ENCODE results near the gene TP53I11. TPM values are rescaled to one million over a fixed set of nuclear protein-coding genes. Genes with fewer than 3 reads are reported as not detected.

Gene TP53I11
- total and polyA plus RNA-seq, 9 of the 15 experiments (the other 6 are each of a cell fraction or from before 2014, with no cell fraction given): 0.14 to 2.5 (median 1.2) TPM; not detected in 2

- no peak for DNase-seq (ENCODE audit: extremely low read depth in 1 of 4, low spot score in 3 of 4)
Observed at GRCh38 chr11:44983786-44984185, 33.1 kb upstream of the TP53I11 start.

DNA sequence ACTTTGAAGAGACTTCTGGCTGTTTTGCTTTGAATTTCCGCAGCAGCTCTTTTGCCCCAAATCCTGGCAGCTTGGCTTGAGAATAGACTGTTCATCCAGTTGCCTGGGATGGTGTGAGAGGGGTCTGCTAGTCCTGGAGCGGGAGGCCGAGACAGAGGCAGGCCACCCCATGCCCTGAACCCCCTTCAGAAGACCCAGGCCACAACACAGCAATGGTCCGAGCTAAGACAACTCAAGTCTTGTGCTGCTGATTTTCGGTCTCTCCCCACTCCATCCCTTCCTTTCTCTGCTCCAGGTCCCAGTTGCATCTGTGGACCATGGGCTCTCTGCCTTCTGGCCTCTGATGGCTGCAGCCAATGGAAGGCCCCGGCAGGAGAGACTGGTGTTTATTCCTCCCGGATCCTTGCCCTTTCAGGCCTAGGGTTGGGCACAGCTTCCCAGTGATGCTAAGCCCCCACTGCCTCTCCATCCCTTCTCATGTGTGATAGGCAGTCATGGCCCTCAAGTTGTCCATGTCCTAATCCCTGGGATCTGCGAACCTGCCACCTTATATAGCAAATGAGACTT is 31.9 kb upstream of the TP53I11 start:
- H3K27ac ChIP-seq (ENCODE audit: extremely low read depth, low read depth, low read length): no peak overlapping the region
- ChIA-PET POLR2A (no interaction called here), CTCF (ENCODE audit: low intra/inter-chr PET ratio) (no interaction called here)
- no peaks in the 10 kb centered on the region for H3K79me2 ChIP-seq (ENCODE audit: control insufficient read depth, insufficient read depth, low read length)
- BruUV-seq (replicated peaks): no TSS peak
- no peak for FAIRE-seq
- peaks cover under 1% of the 10 kb centered on the region; the same call in 1 of the 2 replicates for H4K20me1 ChIP-seq (replicated peaks; ENCODE audit: control insufficient read depth, insufficient read depth, low read length)
- H3K9ac ChIP-seq (ENCODE audit: insufficient read depth in 1 of 2, low read depth in 2 of 2, low read length in 2 of 2): no peak overlapping the region
- H3K4me1 ChIP-seq (replicated peaks in 1 of 2; ENCODE audit: control insufficient read depth in 2 of 2, insufficient read depth in 2 of 2, low read length in 2 of 2): no peaks in the 10 kb centered on the region
- no peak for ATAC-seq
- peaks cover 0 to 45% of the 10 kb centered on the region in 2 experiments; a peak in 4 of 5 replicates for H3K27me3 ChIP-seq (ENCODE audit: control insufficient read depth in 2 of 2, insufficient read depth in 2 of 2, low read length in 2 of 2)
- no peak overlapping the region for H3K4me2 ChIP-seq (ENCODE audit: insufficient read depth, low read length)
- no peaks in the 10 kb centered on the region for H3K9me1 ChIP-seq (ENCODE audit: control insufficient read depth, insufficient read depth, low read length)
- no peaks in the 10 kb centered on the region for H3K9me3 ChIP-seq (replicated peaks; ENCODE audit: control insufficient read depth, insufficient read depth, low read depth, low read length)
- no peak for DNase-seq (ENCODE audit: extremely low read depth in 1 of 4, low spot score in 3 of 4)
- no peak overlapping the region for H2AFZ ChIP-seq (ENCODE audit: low read depth, low read length)
- under 1% methylated on average over 8 of the region's 8 CpGs for WGBS (ENCODE audit: insufficient coverage, low coverage, missing lambda C conversion rate)
- intact Hi-C loops (cut with micrococcal nuclease): no loop called here
- in situ Hi-C loops (cut with MboI): no loop called here
- H3K36me3 ChIP-seq (ENCODE audit: control insufficient read depth, insufficient read depth, low read length): no peaks in the 10 kb centered on the region
- no peak overlapping the region for H3K4me3 ChIP-seq
- TF ChIP-seq MYBL2 (IDR thresholded peaks at IDR 0.05; ENCODE audit: low read depth): no peak
- no peak for TF ChIP-seq MYBL2 (CRISPR knock-in tag; IDR thresholded peaks at IDR 0.05; ENCODE audit: borderline replicate concordance)
- no peak for TF ChIP-seq EP300 (IDR thresholded peaks at IDR 0.05; ENCODE audit: low read length)
- TF ChIP-seq ZNF146 (CRISPR knock-in tag; IDR thresholded peaks at IDR 0.05; ENCODE audit: unreplicated experiment): no peak
- no peak for TF ChIP-seq COPS2 (conservative IDR thresholded peaks at IDR 0.05)
- no peak for TF ChIP-seq MBD2 (IDR thresholded peaks at IDR 0.05; ENCODE audit: borderline replicate concordance, low read depth)
- no peak for TF ChIP-seq POLR3A (IDR thresholded peaks at IDR 0.05; ENCODE audit: borderline replicate concordance, extremely low read depth, insufficient read depth, insufficient read length)
- no peak for TF ChIP-seq HCFC1 (IDR thresholded peaks at IDR 0.05; ENCODE audit: low read depth, low read length)
- TF ChIP-seq RREB1 (CRISPR knock-in tag; IDR thresholded peaks at IDR 0.05): no peak

More at GRCh38 chr11:44983786-44984185, 33.1 kb upstream of the TP53I11 start:
- Histone ChIP-seq H4K20me1 (replicated peaks; ENCODE audit: control insufficient read depth, insufficient read depth, low read length) (no peaks in the 10 kb centered on the region; the same call in none of the 2 replicates), H3K79me2 (ENCODE audit: control insufficient read depth, insufficient read depth, low read length) (no peaks in the 10 kb centered on the region), H3K4me3 (no peak overlapping the region), H3K9me3 (replicated peaks; ENCODE audit: control insufficient read depth, insufficient read depth, low read depth, low read length) (no peaks in the 10 kb centered on the region), H3K27ac (ENCODE audit: extremely low read depth, low read depth, low read length) (no peak overlapping the region), H3K27me3 (ENCODE audit: control insufficient read depth in 2 of 2, insufficient read depth in 2 of 2, low read length in 2 of 2) (peaks cover 0 to 37% of the 10 kb centered on the region in 2 experiments; a peak in 3 of 5 replicates), H3K36me3 (ENCODE audit: control insufficient read depth, insufficient read depth, low read length) (no peaks in the 10 kb centered on the region), H2AFZ (ENCODE audit: low read depth, low read length) (no peak overlapping the region), H3K4me2 (ENCODE audit: insufficient read depth, low read length) (no peak overlapping the region), H3K9me1 (ENCODE audit: control insufficient read depth, insufficient read depth, low read length) (no peaks in the 10 kb centered on the region), H3K9ac (ENCODE audit: insufficient read depth in 1 of 2, low read depth in 2 of 2, low read length in 2 of 2) (no peak overlapping the region), H3K4me1 (replicated peaks in 1 of 2; ENCODE audit: control insufficient read depth in 2 of 2, insufficient read depth in 2 of 2, low read length in 2 of 2) (no peaks in the 10 kb centered on the region)
- WGBS (ENCODE audit: insufficient coverage, low coverage, missing lambda C conversion rate): 1% methylated on average over 7 of the region's 7 CpGs
- ATAC-seq (no peak), FAIRE-seq (no peak)
- TF ChIP-seq SP1 (CRISPR knock-in tag; IDR thresholded peaks at IDR 0.05) (no peak), ZC3H8 (IDR thresholded peaks at IDR 0.05) (no peak), MTF1 (CRISPR knock-in tag; IDR thresholded peaks at IDR 0.05; ENCODE audit: borderline replicate concordance) (no peak)
- no TSS peak for BruUV-seq (replicated peaks)
- ChIA-PET POLR2A (no interaction called here), CTCF (ENCODE audit: low intra/inter-chr PET ratio) (no interaction called here)
- in situ Hi-C loops (cut with MboI) (no loop called here), intact Hi-C loops (cut with micrococcal nuclease) (no loop called here)

Data from K562 (cell line).